ENCODE data around the gene ID2. TPM values are rescaled to one million over a fixed set of nuclear protein-coding genes. Genes with fewer than 3 reads are reported as not detected.
A peak's percentile ranks its signal among the peaks of the same experiment; 100 is the strongest.

Gene ID2
- total RNA-seq, 1 experiment from 2014 or later, result 2.1 TPM

- ChIA-PET POLR2A (interaction anchor here (0.6 kb wide), 1 partner anchor 62 kb away, joined by 3 read pairs; no protein-coding TSS in a partner anchor), CTCF (no interaction called here)
- no peak for TF ChIP-seq SIN3A (IDR thresholded peaks at IDR 0.05; ENCODE audit: borderline replicate concordance, insufficient read depth, low read depth, low read length)
- TF ChIP-seq TCF7L2 (IDR thresholded peaks at IDR 0.05; ENCODE audit: low read depth, low read length), result no peak
- no peak for TF ChIP-seq POLR2AphosphoS5 (IDR thresholded peaks at IDR 0.05; ENCODE audit: low read depth, low read length)
- TF ChIP-seq REST (IDR thresholded peaks at IDR 0.05; ENCODE audit: insufficient read depth in 1 of 2, low read depth in 2 of 2, low read length in 1 of 2), result no peak
- ATAC-seq (no peak), DNase-seq (ENCODE audit: low read depth, low spot score) (no peak)
- peaks cover 32% of the 10 kb centered on the region for H3K4me1 ChIP-seq (ENCODE audit: control insufficient read depth, insufficient read depth, low read length)
- peaks cover 11% of the 10 kb centered on the region; the same call in 1 of the 2 replicates for H3K36me3 ChIP-seq (ENCODE audit: control insufficient read depth, insufficient read depth, low read length)
- no peaks in the 10 kb centered on the region; the same call in 1 of the 2 replicates for H3K27me3 ChIP-seq (ENCODE audit: control insufficient read depth, insufficient read depth, low read length)
- BruUV-seq (replicated peaks), result no TSS peak
- H3K9me3 ChIP-seq (ENCODE audit: control insufficient read depth, insufficient read depth, low read depth, low read length), result peaks cover 4% of the 10 kb centered on the region; the same call in 1 of the 2 replicates
- in situ Hi-C loops (cut with HindIII; ENCODE audit: low pct_unique_long_range_greater_than_20kb, low sequenced_read_pairs) (no loop called here), intact Hi-C loops (cut with micrococcal nuclease; ENCODE audit: unreplicated experiment) (no loop called here)
- peak overlapping the region; percentile 55 to 72 for H3K4me3 ChIP-seq (ENCODE audit: low read depth in 2 of 2, low read length in 2 of 2)
- H3K27ac ChIP-seq (ENCODE audit: low read length), result peak overlapping the region; percentile 89
Measured at GRCh38 chr2:8679567-8679826, 2.4 kb upstream of the ID2 start.

GRCh38 chr2:8679827-8680731 lies 1.8 kb upstream of the ID2 start:
- H3K9me3 ChIP-seq (ENCODE audit: control insufficient read depth, insufficient read depth, low read depth, low read length), result no peaks in the 10 kb centered on the region; the same call in 1 of the 2 replicates
- intact Hi-C loops (cut with micrococcal nuclease; ENCODE audit: unreplicated experiment), result loop anchor here (5.0 to 10.0 kb wide), 3 partner anchors 525 to 1565 kb away; no protein-coding TSS in a partner anchor
- H3K4me1 ChIP-seq (ENCODE audit: control insufficient read depth, insufficient read depth, low read length), result peaks cover 35% of the 10 kb centered on the region
- DNase-seq (ENCODE audit: low read depth, low spot score) (no peak), ATAC-seq (no peak)
- TF ChIP-seq TCF7L2 (IDR thresholded peaks at IDR 0.05; ENCODE audit: low read depth, low read length), result peak; percentile 42
- no peak for TF ChIP-seq POLR2AphosphoS5 (IDR thresholded peaks at IDR 0.05; ENCODE audit: low read depth, low read length)
- TF ChIP-seq CTCF (IDR thresholded peaks at IDR 0.05), result no peak
- no peak for TF ChIP-seq SIN3A (IDR thresholded peaks at IDR 0.05; ENCODE audit: borderline replicate concordance, insufficient read depth, low read depth, low read length)
- in situ Hi-C loops (cut with HindIII; ENCODE audit: low pct_unique_long_range_greater_than_20kb, low sequenced_read_pairs), result no loop called here
- CTCF ChIA-PET, result no interaction called here
- BruUV-seq (replicated peaks), result no TSS peak
- H3K4me3 ChIP-seq (ENCODE audit: low read depth in 2 of 2, low read length in 2 of 2), result peak overlapping the region; percentile 55 to 72
- no peaks in the 10 kb centered on the region; the same call in 1 of the 2 replicates for H3K27me3 ChIP-seq (ENCODE audit: control insufficient read depth, insufficient read depth, low read length)
- POLR2A ChIA-PET, result no interaction called here
- peak overlapping the region; percentile 89 for H3K27ac ChIP-seq (ENCODE audit: low read length)
- H3K36me3 ChIP-seq (ENCODE audit: control insufficient read depth, insufficient read depth, low read length), result peaks cover 11% of the 10 kb centered on the region; the same call in 1 of the 2 replicates
